ENCODE measurements around the gene MRPS18C.

- TF ChIP-seq CTCF (IDR thresholded peaks at IDR 0.05) (no peak), POLR2A (IDR thresholded peaks at IDR 0.05) (no peak)
These were observed 17.1 kb upstream of the MRPS18C start for GRCh38 chr4:83438719-83439118.
